ENCODE data around the gene RDX. TPM values are rescaled to one million over a fixed set of nuclear protein-coding genes. Genes with fewer than 3 reads are reported as not detected.
A peak's percentile ranks its signal among the peaks of the same experiment; 100 is the strongest.
"Not testable (repeated sequence)": the region's sequence is repeated elsewhere in the genome, so short reads cannot be mapped to it uniquely, and the experiment has no call there.

The RDX gene
- total RNA-seq, 1 donor from 2014 or later = 77.7 TPM

GRCh38 chr11:110305169-110306018 lies 9.0 kb upstream of the RDX start:
- DNase-seq (ENCODE audit: low spot score) = no peak
- no peak for ATAC-seq

GRCh38 chr11:110303414-110303826 lies 7.0 kb upstream of the RDX start:
- DNase-seq (ENCODE audit: low spot score) (no peak), ATAC-seq (no peak)

- DNase-seq (ENCODE audit: low spot score) = no peak
- ATAC-seq = no peak
These were observed 5.2 kb upstream of the RDX start for GRCh38 chr11:110301577-110301976.

GRCh38 chr11:110301032-110301431 lies 4.6 kb upstream of the RDX start:
- no peak for DNase-seq (ENCODE audit: low spot score)
- no peak for ATAC-seq

DNA sequence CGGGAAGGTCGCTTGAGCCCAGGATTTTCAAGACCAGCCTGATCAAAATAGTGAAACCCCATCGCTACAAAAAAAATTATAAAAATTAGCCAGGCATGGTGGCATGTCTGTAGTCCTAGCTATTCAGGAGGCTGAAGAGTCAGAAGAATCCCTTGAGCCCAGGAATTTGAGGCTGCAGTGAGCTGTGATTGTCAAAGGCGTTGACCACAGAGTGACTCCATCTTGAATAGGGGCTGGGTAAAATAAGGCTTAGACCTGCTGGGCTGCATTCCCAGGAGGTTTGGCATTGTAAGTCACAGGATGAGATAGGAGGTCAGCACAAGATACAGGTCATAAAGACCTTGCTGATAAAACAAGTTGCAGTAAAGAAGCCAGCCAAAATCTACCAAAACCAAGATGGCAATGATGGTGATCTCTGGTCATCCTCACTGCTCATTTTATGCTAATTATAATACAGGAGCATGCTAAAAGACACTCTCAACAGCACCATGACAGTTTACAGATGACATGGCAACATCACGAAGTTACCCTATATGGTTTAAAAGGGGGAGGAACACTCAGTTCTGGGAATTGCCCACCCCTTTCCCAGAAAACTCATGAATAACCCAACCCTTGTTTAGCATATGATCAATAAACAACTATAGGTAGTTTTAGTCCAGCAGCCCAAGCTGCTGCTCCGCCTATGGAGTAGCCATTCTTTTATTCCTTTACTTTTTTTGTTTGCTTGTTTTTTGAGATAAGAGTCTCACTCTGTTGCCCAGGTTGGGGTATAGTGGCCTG lies 2.8 kb upstream of the RDX start:
- ATAC-seq = no peak
- DNase-seq (ENCODE audit: low spot score) = no peak

GRCh38 chr11:110298301-110298765 lies 1.9 kb upstream of the RDX start:
- DNase-seq (ENCODE audit: low spot score) (no peak), ATAC-seq (peak; percentile 20)

GRCh38 chr11:110297726-110298300 lies 1.4 kb upstream of the RDX start:
- DNase-seq (ENCODE audit: low spot score) = no peak
- no peak for ATAC-seq

DNA sequence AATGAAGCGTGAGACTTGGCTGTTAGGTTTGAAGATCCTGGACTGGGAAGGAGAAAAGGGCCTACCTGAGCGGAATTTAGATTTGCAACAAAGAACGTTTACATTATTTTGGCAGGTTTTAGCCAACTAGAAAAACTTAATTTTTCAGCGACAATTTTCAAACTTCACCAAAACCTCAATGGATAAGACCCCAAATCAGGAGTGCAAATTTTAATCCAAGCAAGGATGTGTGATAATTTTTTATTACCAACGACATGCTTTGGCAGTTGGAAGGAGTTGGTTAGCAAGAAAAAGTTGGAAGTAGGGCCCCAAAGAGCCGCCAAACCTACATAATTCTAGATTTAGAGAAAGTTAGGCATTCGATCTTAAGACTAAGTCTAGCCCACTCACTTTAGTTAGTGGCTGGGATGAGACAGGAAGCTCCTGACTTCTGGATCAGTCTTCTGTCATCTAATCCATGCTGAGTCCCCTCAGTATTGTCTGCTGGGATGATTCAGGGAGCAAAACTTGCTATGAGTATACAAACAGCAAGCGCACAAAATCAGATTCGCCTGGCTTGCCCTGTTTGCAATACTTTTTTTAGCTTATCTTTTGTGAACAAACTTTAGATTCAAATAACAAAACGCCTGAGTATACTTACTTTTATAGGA lies 787 bp upstream of the RDX start:
- DNase-seq (ENCODE audit: low spot score) = no peak
- no peak for ATAC-seq

- DNase-seq (ENCODE audit: low spot score) = peak; percentile 66
These were observed 736 bp downstream of the RDX start for GRCh38 chr11:110295531-110296225.

DNA sequence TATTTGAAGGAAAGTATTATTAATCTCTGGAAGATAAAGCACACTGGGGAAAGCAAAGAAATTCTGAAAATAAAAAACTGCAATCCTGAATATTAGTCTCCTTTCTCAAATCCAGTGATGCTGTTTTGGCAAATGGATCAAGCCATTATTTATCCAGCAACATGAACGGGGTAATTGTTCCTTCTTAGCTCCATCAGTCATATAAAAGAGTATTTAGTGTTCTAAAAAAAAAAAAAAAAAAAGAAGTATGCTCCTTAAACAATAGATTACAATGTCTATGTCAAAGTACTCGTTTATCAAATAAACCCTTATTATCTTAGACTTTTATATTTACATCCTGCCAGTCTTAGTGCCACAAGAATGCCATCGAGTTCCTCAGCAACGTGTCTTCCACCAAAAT lies 1.3 kb downstream of the RDX start:
- no peak for ATAC-seq
- DNase-seq (ENCODE audit: low spot score) = no peak

More at GRCh38 chr11:110295531-110296225, 736 bp downstream of the RDX start:
- ATAC-seq = peak; percentile 57

GRCh38 chr11:110294509-110294908 lies 1.9 kb downstream of the RDX start:
- DNase-seq (ENCODE audit: low spot score) = no peak
- ATAC-seq = no peak

DNA sequence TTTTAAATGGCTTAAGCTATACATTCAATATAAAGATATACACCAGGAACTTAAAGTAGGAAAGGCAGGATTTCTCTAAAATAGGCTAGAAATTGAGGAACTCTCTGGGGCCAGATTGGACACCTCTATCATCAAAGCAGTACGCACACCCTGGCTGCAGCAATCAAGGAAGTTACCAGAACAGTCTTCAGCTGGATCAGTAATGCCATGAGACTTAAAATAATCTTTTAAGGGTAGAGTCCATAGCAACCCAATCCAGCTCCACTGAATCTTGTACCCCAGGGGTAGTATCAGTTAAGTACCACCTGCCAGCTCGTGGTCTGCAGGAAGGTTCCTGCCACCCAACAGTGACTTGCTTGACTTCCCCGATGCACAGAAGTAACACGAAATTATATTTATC lies 3.0 kb downstream of the RDX start:
- ATAC-seq (no peak), DNase-seq (ENCODE audit: low spot score) (no peak)

DNA sequence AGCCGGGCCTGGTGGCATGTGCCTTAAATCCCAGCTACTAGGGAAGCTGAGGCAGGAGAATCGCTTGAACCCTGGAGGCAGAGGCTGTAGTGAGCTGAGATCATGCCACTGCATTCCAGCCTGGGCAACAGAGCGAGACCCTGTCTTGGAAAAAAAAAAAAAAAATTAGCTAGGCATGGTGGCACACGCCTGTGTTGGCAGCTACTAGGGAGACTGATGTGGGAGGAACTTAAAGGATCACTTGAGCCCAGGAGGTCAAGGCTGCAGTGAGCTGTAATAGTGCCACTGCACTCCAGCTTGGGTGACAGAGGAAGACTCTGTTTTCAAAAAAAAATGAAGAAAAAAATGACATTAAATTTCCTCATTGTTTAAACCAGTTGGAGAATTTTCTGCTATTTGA lies 4.3 kb downstream of the RDX start:
- not testable (repeated sequence) for DNase-seq (ENCODE audit: low spot score); ATAC-seq

GRCh38 chr11:110290591-110291334 lies 5.7 kb downstream of the RDX start:
- no peak for ATAC-seq

DNA sequence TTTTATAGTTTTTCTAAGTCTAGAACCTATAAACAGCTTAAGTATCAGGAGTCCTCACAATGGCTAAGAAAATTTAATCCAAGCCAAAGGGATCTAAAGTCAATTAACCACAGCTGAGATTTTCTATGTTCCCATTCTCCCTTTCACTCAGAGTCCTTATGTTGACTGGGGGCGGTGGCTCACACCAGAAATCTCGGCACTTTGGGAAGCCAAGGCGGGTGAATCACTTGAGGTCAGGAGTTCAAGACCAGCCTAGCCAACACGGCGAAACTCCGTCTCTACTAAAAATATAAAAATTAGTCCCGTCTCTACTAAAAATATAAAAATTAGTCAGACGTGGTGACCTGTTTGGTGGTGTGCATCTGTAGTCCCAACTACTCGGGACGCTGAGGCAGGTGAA lies 6.9 kb downstream of the RDX start:
- DNase-seq (ENCODE audit: low spot score) (no peak), ATAC-seq (no peak)

More at GRCh38 chr11:110290591-110291334, 5.7 kb downstream of the RDX start:
- no peak for DNase-seq (ENCODE audit: low spot score)

DNA sequence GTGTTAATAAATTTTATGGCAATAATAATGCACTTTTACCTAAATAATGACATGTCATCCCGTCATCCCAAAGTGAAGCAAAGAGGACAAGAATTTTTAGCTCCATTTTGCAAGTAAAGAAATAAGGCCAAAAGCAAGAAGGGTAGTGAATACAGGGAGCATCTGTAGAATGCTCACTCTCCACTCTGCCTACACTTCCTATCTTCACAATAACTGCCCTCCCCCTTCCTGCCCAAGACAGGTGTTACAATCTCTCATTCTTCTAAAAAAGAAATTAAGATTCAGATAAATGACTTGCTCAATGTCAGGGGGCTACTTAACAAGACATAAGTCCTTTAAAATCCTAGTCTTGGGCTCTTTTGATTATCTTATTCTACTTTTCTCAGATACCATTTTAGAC lies 8.9 kb downstream of the RDX start:
- DNase-seq (ENCODE audit: low spot score) (no peak), ATAC-seq (no peak)

GRCh38 chr11:110286298-110287040 lies 9.9 kb downstream of the RDX start:
- ATAC-seq = no peak
- no peak for DNase-seq (ENCODE audit: low spot score)

DNA sequence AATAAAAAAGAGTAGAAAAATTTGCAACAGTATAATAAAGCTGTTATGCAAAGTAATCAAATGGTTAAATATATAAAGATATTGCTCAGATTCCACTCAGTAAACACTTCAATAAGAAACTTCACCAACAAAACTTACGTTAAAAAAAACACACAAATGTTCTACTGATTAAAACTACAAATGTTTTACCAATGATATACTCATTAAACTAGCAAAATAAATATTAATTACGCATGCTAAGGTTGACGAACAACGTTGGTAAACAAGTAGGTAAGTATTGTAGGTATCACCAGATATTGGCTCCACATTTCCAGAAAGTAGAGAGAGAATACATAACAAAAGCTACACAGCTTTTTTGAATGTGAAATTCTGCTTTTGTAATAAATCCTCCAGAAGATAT lies 12.6 kb downstream of the RDX start:
- ATAC-seq (peak; percentile 28), DNase-seq (ENCODE audit: low spot score) (no peak)

- not testable (repeated sequence) for ATAC-seq; DNase-seq (ENCODE audit: low spot score)
These were observed 15.8 kb downstream of the RDX start for GRCh38 chr11:110280595-110280994.
